GM18858 (cell line): ENCODE measurements around the gene SNX30.

ENCODE experiments used
- ATAC-seq: cut with Tn5 transposase; IDR thresholded peaks from one replicate; pipeline ENCODE4 v1.9.1; 2021; ENCODE audit not compliant: unreplicated experiment

The SNX30 gene

DNA sequence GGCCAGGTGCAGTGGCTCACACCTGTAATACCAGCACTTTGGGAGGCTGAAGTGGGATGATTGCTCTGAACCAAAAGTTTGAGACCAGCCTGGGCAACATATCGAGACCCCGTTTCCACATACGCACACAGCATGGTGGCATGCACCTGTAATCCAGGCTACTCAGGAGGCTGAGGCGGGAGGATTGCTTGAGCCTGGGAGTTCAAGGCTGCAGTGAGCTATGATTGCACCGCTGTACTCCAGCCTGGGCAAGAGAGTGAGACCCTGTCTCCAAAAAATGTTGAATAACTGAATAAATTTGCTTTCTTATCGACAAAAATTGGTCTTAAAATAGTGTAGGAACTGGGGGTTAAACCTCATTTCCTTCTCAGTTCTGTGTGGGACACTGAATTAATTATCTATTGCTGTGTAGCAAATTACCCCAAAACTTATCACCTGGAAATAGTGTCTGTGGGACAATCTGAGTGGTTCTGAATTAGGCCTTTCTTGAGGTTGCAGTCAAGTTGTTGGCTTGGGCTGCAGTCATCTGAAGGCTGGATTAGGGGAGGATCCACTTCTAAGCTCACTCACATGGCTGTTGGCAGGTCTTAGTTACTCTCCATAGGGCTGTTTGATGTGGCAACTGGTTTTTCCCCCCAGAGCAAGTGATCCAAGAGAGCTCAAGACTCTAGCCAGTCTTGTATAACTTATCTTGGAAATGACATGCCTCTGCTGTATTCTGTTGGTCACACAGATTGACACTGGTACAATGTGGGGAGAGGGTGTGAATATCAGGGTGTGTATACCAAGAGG is 2.0 kb downstream of the SNX30 start:
- no peak for ATAC-seq

DNA sequence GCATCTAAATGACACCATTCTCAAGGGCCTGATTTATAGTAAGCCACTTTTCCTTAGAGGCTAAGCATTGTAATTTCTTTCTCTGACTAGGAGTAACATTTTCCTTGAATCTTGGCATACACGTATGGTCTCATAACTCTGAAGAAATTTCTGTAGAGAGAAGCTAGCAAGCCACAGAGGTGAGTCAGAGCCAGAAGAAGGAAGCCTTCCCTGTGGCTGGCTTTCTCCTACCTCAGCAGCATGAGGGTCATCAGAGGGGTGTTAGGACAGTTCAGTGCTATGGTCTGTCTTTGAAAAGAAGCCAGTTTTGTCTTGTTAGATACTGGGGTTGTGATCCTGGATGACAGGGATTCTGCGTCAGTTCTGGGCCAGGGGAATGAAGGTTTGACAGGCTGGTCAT is 3.2 kb downstream of the SNX30 start:
- no peak for ATAC-seq

DNA sequence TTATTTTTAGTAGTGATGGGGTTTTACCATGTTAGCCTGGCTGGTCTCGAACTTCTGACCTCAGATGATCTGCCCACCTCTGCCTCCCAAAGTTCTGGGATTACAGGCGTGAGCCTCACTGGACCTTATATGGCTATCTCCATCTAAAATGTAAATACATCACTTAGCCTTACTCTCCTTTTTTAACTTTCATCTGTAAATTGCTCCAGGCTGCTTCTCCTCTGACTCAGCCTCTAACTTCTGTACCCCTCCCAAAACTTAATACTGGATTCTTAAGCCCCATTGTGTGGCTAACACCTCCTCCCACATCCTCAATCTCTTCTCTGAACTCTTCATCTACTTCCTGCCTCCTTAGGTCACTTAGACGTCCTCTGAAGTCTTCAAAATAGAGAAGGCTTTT is 4.0 kb downstream of the SNX30 start:
- ATAC-seq: peak; percentile 32

DNA sequence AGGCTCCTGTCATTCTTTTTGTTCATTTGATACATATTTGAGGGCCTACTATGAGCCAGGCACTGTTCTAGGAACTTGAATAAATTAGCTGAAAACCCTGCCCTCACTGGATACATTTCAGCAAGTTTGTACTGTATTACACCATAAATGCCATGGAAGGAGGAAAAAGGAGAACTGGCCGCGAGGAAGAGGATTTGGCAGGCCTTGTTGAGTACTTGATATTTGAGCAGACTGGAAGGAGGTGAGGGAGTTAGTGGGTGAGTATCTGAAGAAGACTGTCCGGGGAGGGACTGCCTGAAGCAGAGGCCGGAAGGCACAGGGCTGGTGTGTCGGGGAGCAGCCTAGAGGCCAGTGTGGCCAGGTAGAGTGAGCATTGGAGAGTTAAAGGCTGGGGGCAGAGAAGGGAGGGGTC is 4.5 kb downstream of the SNX30 start:
- ATAC-seq: no peak

DNA sequence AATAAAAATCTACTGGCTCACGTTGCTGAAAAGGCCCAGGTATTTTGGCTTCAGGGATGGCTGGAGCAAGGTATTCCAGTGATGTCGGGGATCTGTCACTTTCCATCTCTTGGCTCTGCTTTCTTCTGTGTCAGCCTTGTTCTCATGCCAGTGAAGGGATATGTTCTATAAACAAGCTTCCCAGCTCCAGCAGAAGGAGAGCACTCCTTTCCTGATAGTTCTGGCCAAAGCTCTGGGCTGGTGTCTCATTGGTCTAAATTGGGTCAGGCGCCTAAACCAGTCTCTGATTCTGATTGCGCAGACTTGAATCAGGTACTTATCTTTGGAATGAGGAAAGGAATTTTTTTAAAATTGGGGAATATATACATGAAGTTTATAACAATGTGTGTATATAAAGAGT is 5.1 kb downstream of the SNX30 start:
- ATAC-seq: no peak

DNA sequence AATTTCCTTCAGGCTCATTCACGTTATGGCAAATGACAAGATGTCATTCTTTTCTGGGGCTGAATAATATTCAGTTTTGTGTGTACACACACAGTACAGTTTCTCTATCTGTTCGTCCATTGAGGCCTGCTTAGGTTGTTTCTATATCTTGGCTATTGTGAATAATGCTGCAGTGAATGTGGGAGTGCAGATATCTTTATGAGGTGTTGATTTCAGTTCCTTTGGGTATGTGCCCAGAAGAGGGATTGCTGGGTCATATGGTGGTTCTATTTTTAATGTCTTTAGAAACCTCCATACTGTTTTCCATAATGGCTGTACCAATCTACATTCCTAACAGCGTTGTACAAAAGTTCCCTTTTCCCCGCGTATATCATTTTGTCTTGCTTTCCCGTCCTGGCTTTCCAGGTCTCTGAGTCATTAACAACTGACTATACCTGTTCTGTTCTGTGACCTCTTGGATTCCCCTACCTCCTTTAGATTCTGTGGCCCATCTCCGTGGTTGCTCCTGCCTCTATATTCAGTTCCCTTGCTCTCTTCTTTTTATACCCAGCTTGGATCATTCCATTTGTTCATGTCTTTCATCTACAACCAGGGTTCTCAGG is 6.8 kb downstream of the SNX30 start:
- no peak for ATAC-seq

DNA sequence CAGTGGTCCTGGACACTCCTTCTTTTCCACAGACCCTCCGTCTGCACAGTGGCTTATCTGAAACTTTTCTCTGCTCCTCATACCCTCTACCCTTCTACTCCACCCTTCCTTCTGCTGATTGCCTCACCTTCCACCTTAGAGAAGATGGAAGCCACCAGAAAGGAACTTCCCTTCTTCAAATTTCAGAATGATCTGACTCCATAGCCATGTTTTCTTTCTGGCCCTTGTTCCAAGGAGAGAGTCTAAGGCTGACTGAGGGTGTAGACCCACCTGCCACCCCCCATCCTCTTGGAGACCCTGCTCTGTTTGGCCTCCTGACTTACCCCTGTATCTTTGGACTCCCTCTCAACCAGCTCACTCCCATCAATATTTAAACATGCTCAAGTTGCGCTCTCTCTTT is 7.4 kb downstream of the SNX30 start:
- ATAC-seq: no peak

DNA sequence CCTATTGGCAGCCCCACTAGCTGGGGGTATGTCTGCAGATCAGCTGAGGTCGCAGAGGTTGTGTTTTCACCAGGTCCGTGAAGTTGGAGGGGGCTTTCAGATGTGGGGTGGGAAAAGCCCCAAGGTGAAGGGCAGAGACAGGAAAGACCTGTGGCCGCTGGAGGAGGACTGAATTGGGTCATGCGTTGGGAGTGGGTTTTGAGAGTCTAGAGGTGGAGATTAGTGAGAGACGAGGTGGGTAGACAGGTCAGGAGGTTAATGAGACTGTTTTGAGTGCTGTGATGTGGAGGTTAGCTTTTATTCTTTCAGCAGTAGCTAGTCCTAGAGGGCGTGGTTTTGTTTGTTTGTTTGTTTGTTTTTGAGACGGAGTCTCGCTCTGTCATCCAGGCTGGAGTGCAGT is 10.3 kb downstream of the SNX30 start:
- ATAC-seq: no peak

DNA sequence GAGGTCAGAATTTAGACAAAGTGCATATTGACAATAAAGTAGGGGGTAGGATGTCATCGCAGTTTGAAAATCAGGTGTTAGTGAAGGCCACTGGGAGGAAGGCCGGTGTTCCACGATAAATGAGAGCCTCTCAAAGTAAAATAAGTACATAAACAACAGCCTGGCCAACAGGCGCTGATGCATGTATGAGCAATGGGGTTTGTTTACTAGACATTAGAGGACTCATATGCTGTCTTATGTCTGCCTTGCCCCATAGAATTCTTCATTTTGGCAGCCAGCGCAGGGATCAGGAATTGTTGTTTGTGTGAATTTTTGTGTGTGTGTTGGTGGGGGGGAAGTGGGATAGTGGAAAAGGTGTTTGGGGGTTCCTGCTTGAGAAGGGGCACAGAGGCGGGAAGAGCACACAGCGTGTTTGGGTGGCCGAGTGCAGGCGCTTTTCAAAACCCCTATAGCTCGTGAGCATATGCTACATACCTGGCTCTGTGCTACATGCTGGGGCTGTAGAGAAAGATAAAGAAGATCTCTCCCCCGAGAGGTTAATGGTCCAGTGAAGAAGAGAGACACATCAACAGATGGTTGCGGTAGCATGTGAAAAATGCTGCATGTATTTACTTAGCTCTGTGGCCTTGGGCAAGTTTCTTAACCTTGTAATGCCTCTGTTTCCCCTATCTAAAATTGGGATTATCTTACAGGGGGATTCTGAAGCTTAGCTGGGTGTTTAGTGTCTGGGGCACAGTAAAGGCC is 11.5 kb downstream of the SNX30 start:
- ATAC-seq: no peak

DNA sequence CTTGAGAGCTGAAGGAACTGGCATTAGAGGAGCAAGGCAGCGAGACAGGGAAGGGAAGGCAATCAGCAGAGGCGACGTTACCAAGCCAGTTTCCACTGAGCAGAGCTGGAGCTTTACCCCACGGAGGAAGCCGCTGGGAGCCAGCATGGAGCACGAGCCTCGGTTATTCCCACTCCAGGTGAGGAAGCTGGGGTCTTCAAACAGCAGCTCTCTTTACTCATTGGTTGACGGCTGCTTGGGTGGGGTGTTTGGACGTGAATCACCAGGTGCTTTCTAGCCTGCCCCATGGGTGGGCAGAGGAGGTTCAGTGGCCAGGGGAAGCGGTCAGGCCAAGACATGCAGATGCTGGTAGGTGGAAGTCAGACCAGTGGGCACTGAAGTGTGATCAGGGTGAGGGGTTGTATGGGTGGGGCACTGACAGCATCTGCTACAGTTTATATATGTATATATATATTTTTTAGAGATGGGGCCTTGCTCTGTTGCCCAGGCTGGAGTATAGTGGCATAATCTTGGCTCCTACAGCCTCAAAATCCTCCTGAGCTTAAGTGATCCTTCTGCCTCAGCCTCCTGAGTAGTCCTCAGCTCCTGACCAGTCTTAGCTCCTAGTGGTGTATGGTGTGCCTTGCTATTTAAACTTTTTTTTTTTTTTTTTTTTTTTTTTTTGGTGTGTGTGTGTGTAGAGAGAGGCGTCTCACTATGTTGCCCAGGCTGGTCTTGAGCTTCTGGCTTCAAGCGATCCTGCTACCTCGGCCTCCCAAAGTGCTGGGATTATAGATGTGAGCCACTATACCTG is 12.4 kb downstream of the SNX30 start:
- ATAC-seq: no peak

DNA sequence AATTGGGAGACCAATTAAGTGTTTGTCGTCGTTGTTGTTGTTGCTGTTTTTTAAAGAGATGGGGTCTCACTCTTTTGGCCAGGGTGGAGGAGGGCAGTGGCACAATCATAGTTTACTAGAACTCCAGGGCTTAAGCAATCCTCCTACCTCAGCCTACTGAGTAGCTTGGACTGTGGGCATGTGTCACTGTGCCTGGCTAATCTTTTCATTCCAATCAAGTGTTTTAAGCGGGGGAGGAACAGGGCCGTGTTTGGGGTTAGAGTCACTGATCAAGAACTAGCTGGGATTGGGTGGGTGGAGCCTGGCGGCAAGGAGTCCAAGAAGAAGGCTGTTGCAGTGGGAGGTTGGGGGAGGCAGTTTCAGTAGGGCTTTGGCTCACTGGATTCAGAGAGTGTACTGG is 13.8 kb downstream of the SNX30 start:
- ATAC-seq: no peak

DNA sequence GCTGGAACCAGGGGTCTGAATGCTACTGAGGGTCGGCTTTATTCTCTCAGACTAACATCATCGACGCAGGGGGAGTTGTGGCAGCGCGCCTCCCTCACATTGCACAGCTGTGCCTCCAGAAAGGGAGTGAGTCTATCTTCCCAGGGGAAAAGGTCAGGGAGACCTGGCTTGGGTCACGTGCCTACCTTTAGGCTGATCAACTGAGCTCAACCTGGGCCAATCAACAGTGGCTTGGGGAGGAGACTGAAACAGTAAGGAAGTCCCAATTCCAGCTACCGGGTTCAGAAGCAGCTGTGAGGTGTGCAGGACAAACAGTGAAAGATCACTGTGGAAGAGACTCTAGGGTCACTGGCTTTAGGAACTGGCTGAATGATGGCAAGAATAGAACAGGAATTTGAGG is 14.3 kb downstream of the SNX30 start:
- no peak for ATAC-seq

DNA sequence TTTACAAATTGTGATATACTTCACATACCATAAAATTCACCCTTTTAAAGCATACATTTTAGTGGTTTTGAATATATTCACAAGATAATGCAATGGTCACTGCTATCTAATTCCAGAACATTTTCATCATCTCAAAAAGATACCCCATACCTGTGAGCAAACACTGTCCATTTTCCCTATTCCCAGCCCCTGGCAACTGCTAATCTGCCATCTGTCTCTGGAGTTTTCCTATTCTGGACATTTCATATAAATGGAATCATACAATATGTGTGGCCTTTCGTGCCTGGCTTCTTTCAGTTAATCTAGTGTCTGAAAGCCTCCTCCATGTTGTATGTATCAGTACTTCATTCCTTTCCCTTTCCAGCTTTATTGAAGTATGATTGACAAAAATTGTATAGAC is 14.7 kb downstream of the SNX30 start:
- ATAC-seq: no peak

DNA sequence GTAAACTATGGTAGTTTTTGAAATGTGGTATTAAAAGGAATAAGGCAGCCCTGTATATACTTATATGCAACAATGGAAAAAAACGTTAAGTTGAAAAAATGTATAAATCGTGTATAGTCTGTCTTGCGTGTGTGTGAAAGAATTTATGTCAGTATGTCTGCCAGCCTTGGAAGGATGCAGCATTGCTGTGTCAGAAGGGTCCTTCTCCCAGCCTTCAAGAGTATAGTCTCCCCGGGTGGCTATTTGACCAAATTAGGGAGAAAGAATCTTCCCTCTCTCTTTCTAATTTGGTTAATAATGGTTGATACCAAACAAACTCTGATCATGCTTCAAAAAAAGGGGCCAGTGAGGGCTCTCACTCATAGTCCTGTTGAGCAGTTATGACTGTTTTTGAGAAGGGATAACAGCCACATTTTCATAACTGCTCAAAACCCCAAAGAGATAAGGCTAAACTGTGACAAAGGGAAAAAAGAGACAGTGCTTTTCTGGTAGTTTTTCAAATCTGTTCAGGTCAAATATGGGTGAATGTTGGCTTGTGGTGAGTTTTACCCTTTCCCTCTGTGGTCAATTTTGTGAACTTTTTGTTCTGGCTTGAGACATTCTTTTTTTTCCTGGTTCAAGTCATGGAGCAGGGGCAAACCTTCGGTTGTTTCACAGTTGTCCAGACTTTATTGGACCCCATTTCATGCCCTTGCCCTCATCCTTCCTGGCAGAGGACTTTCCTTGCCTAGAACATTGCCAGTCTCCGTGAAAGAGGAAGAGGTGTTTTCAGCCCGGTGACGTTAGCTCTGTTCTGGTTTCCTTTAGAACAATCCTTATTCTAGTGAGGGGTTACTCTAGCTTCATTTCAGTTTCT is 21.0 kb downstream of the SNX30 start:
- no peak for ATAC-seq

DNA sequence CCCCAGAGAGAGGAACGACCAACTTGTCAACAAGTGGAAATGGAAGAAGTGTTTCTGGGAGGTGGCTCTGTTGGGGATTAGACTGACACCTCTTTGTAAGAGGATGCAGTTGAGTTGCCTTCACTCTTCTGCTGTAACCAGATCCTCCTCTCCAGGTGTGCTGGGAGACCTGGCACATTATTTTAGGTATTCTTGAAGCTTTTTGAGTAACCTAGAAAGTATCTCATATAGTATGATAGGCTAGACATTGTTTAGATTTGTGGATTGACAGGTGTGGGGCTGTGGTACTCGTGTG is 21.6 kb downstream of the SNX30 start:
- ATAC-seq: no peak

DNA sequence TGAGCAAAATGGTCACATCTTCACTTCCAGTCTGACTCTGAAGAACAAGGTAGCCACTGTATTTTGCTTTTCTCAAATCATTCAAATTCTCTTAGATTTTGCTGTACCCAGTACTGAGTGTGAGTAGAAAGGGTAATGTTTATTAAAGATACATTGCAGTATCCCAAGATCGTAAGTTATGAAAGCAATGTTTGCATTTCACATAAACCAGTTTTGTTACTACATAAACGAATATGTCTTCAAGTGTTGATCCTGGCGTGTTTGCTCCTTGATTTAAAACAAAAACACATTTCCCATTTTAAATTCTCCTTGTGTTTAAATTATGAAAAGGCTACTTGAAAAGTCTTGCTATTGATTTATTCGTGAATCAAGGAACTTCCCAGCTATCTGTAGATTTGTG is 22.0 kb downstream of the SNX30 start:
- no peak for ATAC-seq

DNA sequence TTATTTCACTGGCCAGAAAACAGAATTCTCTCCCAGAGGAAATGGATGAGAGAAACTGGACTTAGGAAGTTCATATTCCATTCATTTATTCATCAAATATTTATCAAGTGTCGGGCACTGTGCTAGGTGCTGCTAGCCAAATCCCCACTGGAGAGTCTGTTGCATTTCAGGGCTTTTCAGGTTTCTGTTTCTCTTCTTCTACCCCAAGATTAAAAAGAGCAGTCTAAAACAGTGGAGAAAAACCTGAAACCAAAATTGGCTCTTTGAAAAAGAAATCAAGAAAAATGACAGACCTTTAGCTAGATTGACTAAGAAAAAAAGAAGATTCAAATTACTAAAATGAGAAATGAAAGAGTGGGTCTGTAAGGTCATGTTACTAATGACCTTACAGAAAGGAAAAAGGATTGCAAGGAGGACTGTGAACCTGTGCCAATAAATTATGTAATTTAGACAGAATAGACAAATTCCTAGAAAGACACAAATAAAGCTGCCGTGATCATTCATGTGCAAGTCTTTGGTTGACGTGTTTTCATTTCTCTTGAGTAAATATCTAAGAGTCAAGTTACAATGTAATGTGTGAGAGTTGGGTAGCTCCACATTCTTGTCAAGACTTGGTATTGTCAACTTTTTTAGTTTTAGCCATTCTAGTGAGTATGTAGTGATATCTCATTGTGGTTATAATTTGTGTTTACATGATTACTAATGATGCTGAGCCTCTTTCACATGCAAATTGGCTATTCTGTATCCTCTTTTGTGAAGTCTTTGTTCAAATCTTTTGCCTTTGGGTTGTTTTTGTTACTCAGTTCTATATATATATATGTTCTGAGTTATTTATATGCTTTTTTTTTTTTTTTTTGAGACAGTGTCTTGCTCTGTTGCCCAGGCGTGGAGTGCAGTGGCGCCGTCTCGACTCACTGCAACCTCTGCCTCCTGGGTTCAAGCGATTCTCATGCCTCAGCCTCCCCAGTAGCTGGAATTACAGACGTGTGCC is 23.7 kb downstream of the SNX30 start:
- peak; percentile 26 for ATAC-seq

DNA sequence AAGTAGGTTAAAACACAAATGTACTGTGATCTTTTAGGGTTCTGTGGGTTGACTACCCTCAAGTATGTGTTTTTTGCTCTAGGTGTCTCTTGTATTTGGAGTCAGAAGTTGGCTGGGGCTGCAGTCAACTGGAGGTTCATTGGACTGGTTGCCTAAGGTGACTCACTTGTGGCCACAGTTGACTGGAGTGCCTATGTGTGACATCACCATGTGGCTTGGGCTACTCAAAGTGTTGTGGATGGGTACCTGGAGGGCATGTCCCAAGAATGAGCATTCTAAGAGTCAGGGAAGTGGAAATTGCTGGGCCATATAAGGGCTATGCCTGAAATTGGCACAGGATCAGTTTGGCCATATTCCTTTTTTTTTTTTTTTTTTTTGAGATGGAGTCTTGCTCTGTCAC is 27.4 kb downstream of the SNX30 start:
- ATAC-seq: no peak

DNA sequence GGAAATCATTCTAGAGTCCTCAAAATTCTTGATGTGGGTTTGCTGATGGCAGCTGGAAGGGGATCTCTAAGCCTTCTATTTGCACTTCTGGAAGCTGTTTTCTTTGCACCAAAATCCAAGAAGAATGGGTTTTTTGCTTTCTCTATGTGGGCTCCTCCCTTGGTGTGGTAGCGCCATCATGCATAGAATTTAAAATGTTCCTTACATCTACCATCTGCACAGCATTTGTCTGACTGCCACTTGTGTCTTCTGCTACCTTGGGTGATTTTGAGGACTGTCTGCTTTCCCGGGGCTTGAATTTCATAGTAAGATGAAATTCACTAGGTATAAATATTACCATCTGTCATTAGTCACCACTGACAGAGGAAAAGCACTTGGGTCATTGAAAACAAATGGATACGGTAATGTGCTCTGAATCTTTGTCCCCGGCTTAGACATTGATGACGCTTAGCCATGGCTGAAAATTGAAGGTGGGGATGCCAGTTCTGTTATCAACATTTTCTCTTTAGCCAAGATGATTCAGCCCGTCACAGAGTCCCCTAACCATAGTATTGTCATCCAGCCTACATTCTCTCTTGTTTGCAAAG is 30.0 kb downstream of the SNX30 start:
- no peak for ATAC-seq
